GM21737 (cell line): ENCODE results near the gene CHKA.

Source experiments
- ATAC-seq: cut with Tn5 transposase; IDR thresholded peaks from one replicate; pipeline ENCODE4 v1.9.1; 2021; ENCODE audit warnings: mild to moderate bottlenecking, moderate library complexity; ENCODE audit not compliant: unreplicated experiment

CHKA gene

GRCh38 chr11:68076371-68077042 lies 44.7 kb downstream of the CHKA start:
- ATAC-seq, result no peak

- ATAC-seq, result no peak
Measured at GRCh38 chr11:68074584-68075352, 46.4 kb downstream of the CHKA start.

GRCh38 chr11:68071281-68072048 lies 49.7 kb downstream of the CHKA start:
- no peak for ATAC-seq

DNA sequence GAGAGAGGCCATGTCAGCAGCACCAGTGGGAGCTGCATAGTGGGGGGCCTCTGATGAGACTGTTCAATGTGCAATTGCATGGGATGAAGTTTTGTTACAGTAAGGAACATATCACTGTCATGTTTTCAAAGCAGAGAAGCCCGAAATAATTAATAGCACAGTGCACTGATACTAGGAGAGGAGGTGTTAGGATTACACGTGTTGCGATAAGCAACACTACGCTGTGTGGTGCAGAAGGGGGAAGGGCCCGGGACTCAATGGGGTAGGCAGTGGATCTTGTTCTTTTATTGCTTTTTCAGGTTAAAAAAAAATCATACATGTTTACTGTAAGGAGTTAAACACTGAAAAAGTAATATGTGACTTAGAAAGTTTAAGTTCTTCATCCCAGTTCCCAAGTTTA lies 53.2 kb downstream of the CHKA start:
- ATAC-seq, result no peak

- no peak for ATAC-seq
Measured at GRCh38 chr11:68066742-68067141, 54.4 kb downstream of the CHKA start.

DNA sequence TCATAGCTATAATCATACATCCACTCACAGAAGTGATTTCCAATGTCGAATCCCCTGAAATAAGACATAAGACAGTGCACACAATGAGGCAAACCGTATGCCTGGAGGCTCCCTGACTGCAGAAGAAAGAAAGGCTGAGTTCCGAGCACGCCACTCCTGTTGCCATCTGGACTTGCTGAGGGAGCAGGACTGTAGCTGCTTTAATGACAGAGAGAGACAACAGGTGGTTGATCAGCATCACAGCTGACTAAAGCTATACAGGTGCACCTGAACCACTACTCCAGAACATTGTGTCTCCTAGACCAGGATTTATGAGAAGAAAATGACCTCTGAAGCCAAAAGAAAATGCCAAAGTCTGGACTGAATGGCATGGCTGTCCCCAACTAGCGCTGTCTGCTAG lies 55.3 kb downstream of the CHKA start:
- no peak for ATAC-seq

- no peak for ATAC-seq
Measured at GRCh38 chr11:68064926-68065325, 56.3 kb downstream of the CHKA start.

DNA sequence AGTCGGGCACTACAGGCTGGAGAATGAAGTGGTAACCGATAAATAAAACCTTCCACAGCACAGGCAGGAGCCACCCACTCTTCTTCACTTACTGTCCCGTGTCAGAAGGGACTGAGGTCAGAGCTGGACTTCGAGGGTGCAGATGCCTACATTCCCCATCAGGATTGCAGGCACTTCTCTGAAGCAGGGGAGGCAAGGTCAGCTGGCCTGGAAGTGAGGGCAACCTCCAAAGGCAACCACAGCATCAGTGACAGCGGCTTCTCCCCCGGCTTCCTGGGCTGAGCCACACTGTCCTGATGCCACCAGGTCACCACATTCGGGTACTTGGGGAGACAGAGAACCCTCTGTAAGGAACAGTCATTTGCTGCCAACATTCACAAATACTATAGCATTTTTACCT lies 59.7 kb downstream of the CHKA start:
- ATAC-seq, result no peak

GRCh38 chr11:68057807-68058206 lies 63.4 kb downstream of the CHKA start:
- ATAC-seq, result no peak

DNA sequence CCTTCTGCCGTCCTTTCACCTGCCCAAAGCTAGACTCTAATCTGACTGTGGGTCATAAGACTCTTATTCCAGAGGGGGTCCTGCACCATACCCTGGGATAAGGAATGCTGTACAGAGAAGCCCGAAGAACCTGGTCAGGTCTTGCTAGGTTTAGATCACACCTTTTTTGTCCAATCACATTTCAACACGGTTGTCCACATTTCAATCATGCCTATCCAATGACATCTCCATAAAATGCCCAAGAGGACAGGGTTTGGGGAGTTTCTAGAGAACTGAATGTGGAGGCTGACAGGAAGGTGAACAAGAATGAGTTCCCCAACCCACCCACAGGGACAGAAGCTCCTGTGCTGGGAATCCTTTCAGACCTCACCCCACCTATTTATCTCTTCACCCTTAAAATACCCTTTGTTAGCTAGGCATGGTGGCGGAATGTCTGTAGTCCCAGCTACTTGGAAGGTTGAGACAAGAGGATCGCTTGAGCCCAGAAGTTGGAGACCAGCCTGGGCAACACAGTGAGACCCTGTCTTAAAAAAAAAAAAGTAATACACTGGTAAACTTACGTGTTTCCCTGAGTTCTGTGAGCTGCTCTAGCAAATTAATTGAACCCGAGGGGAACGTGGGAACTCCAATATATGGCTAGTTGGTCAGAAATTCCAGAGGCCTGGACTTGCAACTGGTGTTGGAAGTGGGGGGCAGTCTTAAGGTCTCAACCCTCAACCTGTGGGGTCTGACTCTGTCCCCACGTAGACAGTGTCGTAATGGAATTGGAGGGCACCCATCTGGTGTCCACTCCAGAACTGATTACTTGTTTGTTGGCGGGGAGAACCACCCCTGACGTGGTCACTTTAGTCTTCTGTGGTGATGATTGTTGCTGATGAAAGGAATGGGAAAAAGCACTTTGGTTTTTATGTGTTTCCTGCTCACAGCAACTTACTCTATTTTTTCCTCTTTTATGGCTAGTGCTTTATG lies 64.6 kb downstream of the CHKA start:
- no peak for ATAC-seq

GRCh38 chr11:68053981-68054812 lies 67.0 kb downstream of the CHKA start:
- no peak for ATAC-seq

DNA sequence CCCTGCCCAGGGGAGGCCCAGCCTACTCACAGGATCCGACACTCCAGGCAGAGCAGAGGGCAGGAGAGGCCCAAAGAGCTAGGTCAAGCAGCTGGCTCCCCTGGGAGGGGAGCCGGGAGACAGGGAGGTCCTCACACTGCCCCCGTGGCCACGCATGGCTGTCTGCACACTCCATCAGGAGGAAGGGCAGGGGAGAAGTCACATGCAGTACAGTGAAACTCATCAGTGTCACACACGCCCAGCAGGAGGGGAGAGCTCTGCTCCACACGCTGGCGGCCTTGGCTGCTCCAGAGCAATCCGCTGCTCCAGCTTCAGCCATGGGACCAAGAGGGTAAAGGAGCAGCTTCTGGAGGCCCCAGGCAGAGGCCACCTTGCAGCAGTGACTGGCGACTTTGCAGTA lies 68.1 kb downstream of the CHKA start:
- ATAC-seq, result no peak

GRCh38 chr11:68052137-68052873 lies 68.9 kb downstream of the CHKA start:
- ATAC-seq, result no peak

- ATAC-seq, result no peak
Measured at GRCh38 chr11:68051191-68052136, 69.7 kb downstream of the CHKA start.

GRCh38 chr11:68050371-68050841 lies 70.8 kb downstream of the CHKA start:
- ATAC-seq, result no peak

GRCh38 chr11:68049509-68050370 lies 71.4 kb downstream of the CHKA start:
- ATAC-seq, result no peak
